Smooth muscle cell (in vitro differentiated cells): ENCODE data around the gene ENTREP1. TPM values are rescaled to one million over a fixed set of nuclear protein-coding genes. Genes with fewer than 3 reads are reported as not detected.

Experiments used
- DNase-seq: peaks from one replicate; lab custom pipeline; 2025; ENCODE audit not compliant: unreplicated experiment; lab: John Stamatoyannopoulos, UW
- H2AFZ ChIP-seq: fragments of 200-600 bp; sonication (generic); 2 replicates; pipeline ENCODE4 v1.6.0; 2016; ENCODE audit warnings: antibody characterized with exemption, low read depth, mild to moderate bottlenecking
- H3F3A ChIP-seq: fragments of 200-600 bp; sonication (generic); 2 replicates; pipeline ENCODE4 v1.6.0; 2017; ENCODE audit warnings: antibody characterized with exemption, low read depth
- H3K27ac ChIP-seq: fragments of 200-600 bp; sonication (generic); 2 replicates; pipeline ENCODE4 v1.5.1; 2016; ENCODE audit warnings: low read depth, mild to moderate bottlenecking
- H3K27me3 ChIP-seq: fragments of 200-600 bp; sonication (generic); 2 replicates; pipeline ENCODE4 v1.6.1; 2016; ENCODE audit warnings: low read depth, mild to moderate bottlenecking
- H3K36me3 ChIP-seq: fragments of 200-600 bp; sonication (generic); 2 replicates; pipeline ENCODE4 v1.5.1; 2016; ENCODE audit warnings: low read depth
- H3K4me1 ChIP-seq: fragments of 200-600 bp; sonication (generic); 2 replicates; pipeline ENCODE4 v1.5.1; 2016; ENCODE audit warnings: low read depth
- H3K4me2 ChIP-seq: fragments of 200-600 bp; sonication (generic); 2 replicates; pipeline ENCODE4 v1.6.0; 2016; ENCODE audit warnings: mild to moderate bottlenecking
- H3K4me3 ChIP-seq: fragments of 200-600 bp; sonication (generic); 2 replicates; pipeline ENCODE4 v1.5.1; 2016; ENCODE audit warnings: mild to moderate bottlenecking
- H3K79me2 ChIP-seq: fragments of 200-600 bp; sonication (generic); 2 replicates; pipeline ENCODE4 v1.6.0; 2016; ENCODE audit warnings: low read depth, mild to moderate bottlenecking
- H3K9ac ChIP-seq: fragments of 200-600 bp; sonication (generic); 2 replicates; pipeline ENCODE4 v1.6.0; 2016; ENCODE audit warnings: low read depth
- H3K9me3 ChIP-seq: fragments of 200-600 bp; sonication (generic); replicated peaks from 2 replicates; pipeline ENCODE4 v1.5.1; 2016; ENCODE audit warnings: low read depth
- H4K20me1 ChIP-seq: fragments of 200-600 bp; sonication (generic); 2 replicates; pipeline ENCODE4 v1.6.0; 2016; ENCODE audit warnings: low read depth
- WGBS: methylation state at CpG from one replicate; pipeline ENCODE4 v1.1.7; 2016; ENCODE audit warnings: low lambda C conversion rate; 5-methylcytosine and 5-hydroxymethylcytosine counted together
- polyA plus RNA-seq: library from polyadenylated mRNA; unstranded; fragments of >200 nt; fragmentation: Nextera tagmentation; extraction: Ambion mirVana; gene quantifications from 2 replicates; pipeline ENCODE4 v1.2.1, GENCODE V29; 2016
- total RNA-seq: library from RNA; depleted of rRNA; stranded (reverse); fragments of >200 nt; gene quantifications from 2 replicates; pipeline ENCODE4 v1.2.3, GENCODE V29; 2014
- TF ChIP-seq, protein P1 (sequence below): fragments of 200-600 bp; sonication (generic); IDR thresholded peaks from 2 replicates; pipeline ENCODE4 v1.5.1; 2017; ENCODE audit warnings: borderline replicate concordance, mild to moderate bottlenecking, antibody characterized with exemption; ENCODE audit not compliant: insufficient read depth, poor library complexity, severe bottlenecking

ENTREP1 gene
- total and polyA plus RNA-seq, 2 experiments from 2014 or later, result 2.4 to 7.3 TPM

DNA sequence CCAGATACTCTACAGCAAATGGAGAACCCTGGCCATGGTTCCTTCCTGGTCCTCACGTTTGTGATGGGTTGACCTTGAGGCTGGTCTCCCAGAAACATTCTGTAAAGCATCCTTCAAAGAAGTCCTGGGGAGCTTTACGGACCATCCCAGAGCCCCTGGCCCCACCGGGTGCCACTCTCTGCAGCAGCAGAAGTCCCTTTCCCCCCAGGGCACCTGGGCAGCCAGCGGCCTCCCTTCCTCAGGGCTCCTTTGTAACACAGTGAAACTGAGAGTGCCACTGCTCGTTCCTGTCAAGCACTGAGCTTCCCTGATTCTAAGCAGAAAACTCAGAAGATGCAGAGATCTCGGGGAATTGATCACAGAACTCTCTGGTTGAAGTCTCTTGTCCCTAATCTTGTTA is 104.3 kb downstream of the ENTREP1 start:
- no peaks in the 10 kb centered on the region for H3K4me1 ChIP-seq
- H3K27me3 ChIP-seq, result no peaks in the 10 kb centered on the region
- no peaks in the 10 kb centered on the region for H3F3A ChIP-seq
- WGBS, result 82% methylated on average over 6 of the region's 6 CpGs
- TF ChIP-seq, protein P1, sequence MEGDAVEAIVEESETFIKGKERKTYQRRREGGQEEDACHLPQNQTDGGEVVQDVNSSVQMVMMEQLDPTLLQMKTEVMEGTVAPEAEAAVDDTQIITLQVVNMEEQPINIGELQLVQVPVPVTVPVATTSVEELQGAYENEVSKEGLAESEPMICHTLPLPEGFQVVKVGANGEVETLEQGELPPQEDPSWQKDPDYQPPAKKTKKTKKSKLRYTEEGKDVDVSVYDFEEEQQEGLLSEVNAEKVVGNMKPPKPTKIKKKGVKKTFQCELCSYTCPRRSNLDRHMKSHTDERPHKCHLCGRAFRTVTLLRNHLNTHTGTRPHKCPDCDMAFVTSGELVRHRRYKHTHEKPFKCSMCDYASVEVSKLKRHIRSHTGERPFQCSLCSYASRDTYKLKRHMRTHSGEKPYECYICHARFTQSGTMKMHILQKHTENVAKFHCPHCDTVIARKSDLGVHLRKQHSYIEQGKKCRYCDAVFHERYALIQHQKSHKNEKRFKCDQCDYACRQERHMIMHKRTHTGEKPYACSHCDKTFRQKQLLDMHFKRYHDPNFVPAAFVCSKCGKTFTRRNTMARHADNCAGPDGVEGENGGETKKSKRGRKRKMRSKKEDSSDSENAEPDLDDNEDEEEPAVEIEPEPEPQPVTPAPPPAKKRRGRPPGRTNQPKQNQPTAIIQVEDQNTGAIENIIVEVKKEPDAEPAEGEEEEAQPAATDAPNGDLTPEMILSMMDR, result no peak
- H3K27ac ChIP-seq, result no peak overlapping the region
- H4K20me1 ChIP-seq, result no peaks in the 10 kb centered on the region
- H3K4me3 ChIP-seq, result no peak overlapping the region
- DNase-seq, result no peak
- no peak overlapping the region for H3K9ac ChIP-seq
- H3K79me2 ChIP-seq, result no peaks in the 10 kb centered on the region
- H3K36me3 ChIP-seq, result no peaks in the 10 kb centered on the region
- no peak overlapping the region for H3K4me2 ChIP-seq
- H2AFZ ChIP-seq, result no peak overlapping the region
- no peaks in the 10 kb centered on the region for H3K9me3 ChIP-seq

DNA sequence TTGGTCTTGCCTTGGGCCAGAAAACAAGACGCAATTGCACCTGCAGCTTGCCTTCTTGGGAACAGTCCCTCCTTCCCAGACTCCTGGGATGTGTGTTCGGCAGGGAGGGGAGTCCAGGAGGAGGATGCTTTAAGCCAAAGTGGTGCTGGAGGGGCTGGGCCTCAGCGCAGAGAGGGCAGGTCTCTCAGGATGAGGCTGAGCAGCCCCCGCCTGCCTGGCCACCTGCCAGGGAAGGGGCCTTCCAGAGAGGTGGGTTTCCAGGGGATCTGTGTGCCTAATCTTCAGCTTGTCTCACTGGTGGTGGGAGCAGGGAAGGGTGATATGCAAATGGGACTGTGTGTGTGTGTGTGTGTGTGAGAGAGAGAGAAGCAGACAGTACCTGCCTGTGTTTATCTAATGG is 105.2 kb downstream of the ENTREP1 start:
- H3K27ac ChIP-seq, result no peak overlapping the region
- 91% methylated on average over 4 of the region's 4 CpGs for WGBS
- H3F3A ChIP-seq, result no peaks in the 10 kb centered on the region
- H3K36me3 ChIP-seq, result no peaks in the 10 kb centered on the region
- no peaks in the 10 kb centered on the region for H4K20me1 ChIP-seq
- no peaks in the 10 kb centered on the region for H3K4me1 ChIP-seq
- TF ChIP-seq, protein P1, result no peak
- no peaks in the 10 kb centered on the region for H3K9me3 ChIP-seq
- no peak for DNase-seq
- H3K4me3 ChIP-seq, result no peak overlapping the region
- H3K27me3 ChIP-seq, result no peaks in the 10 kb centered on the region
- H3K79me2 ChIP-seq, result no peaks in the 10 kb centered on the region
- no peak overlapping the region for H2AFZ ChIP-seq
- no peak overlapping the region for H3K9ac ChIP-seq
- H3K4me2 ChIP-seq, result no peak overlapping the region

DNA sequence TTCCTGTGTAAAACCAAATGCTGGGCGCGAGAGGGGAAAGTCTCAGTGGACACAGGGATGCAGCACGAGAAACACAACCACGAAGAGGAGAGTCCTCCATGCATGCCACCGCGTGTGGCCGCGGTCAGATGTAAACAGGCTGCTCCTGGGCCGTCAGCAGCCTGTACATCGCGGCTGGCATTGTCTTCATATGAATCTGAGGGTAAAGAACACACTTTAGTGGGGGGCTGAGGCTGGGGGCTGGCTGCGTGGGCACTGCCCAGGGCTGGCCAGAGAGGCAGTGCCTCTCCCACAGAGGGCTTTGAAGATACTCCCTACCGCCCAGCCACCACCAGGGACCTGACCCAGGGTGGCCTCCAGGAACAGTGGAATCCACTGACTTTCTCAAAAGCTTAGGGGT is 106.2 kb downstream of the ENTREP1 start:
- no peak overlapping the region for H3K9ac ChIP-seq
- no peak overlapping the region for H2AFZ ChIP-seq
- no peak for DNase-seq
- no peaks in the 10 kb centered on the region for H3K9me3 ChIP-seq
- TF ChIP-seq, protein P1, result no peak
- H3K4me1 ChIP-seq, result no peaks in the 10 kb centered on the region
- no peak overlapping the region for H3K4me3 ChIP-seq
- H3K4me2 ChIP-seq, result no peak overlapping the region
- H3K27me3 ChIP-seq, result no peaks in the 10 kb centered on the region
- H3K27ac ChIP-seq, result no peak overlapping the region
- no peaks in the 10 kb centered on the region for H3F3A ChIP-seq
- H4K20me1 ChIP-seq, result no peaks in the 10 kb centered on the region
- H3K36me3 ChIP-seq, result no peaks in the 10 kb centered on the region
- WGBS, result 95% methylated on average over 13 of the region's 13 CpGs
- no peaks in the 10 kb centered on the region for H3K79me2 ChIP-seq

DNA sequence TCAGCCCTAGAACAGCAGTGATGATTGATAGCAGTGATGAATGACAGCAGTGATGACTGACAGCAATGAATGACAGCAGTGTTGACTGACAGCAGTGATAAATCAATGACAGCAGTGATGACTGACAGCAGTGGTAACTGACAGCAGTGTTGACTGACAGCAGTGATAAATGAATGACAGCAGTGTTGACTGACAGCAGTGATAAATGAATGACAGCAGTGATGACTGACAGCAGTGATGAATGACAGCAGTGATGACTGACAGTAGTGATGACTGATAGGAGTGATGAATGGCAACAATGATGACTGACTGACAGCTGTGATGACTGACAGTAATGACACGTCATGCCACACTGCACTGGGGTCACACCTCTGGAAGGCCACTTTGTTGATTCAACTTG is 106.8 kb downstream of the ENTREP1 start:
- no peak for DNase-seq
- no peak overlapping the region for H3K27ac ChIP-seq
- H2AFZ ChIP-seq, result no peak overlapping the region
- no peaks in the 10 kb centered on the region for H3K4me1 ChIP-seq
- no peaks in the 10 kb centered on the region for H3K9me3 ChIP-seq
- H3K4me2 ChIP-seq, result no peak overlapping the region
- no peak overlapping the region for H3K9ac ChIP-seq
- no peak overlapping the region for H3K4me3 ChIP-seq
- no peaks in the 10 kb centered on the region for H4K20me1 ChIP-seq
- TF ChIP-seq, protein P1, result no peak
- no peaks in the 10 kb centered on the region for H3K36me3 ChIP-seq
- H3K79me2 ChIP-seq, result no peaks in the 10 kb centered on the region
- no peaks in the 10 kb centered on the region for H3F3A ChIP-seq
- WGBS, result 71% methylated on average over 1 of the region's 1 CpG
- H3K27me3 ChIP-seq, result no peaks in the 10 kb centered on the region
